ENCODE results near the gene LEO1. TPM values are rescaled to one million over a fixed set of nuclear protein-coding genes. Genes with fewer than 3 reads are reported as not detected.

The LEO1 gene
- total and polyA plus RNA-seq, 10 of the 15 experiments (the other 5 are each of a cell fraction or from before 2014, with no cell fraction given): 13.6 to 50.6 (median 32.4) TPM

DNA sequence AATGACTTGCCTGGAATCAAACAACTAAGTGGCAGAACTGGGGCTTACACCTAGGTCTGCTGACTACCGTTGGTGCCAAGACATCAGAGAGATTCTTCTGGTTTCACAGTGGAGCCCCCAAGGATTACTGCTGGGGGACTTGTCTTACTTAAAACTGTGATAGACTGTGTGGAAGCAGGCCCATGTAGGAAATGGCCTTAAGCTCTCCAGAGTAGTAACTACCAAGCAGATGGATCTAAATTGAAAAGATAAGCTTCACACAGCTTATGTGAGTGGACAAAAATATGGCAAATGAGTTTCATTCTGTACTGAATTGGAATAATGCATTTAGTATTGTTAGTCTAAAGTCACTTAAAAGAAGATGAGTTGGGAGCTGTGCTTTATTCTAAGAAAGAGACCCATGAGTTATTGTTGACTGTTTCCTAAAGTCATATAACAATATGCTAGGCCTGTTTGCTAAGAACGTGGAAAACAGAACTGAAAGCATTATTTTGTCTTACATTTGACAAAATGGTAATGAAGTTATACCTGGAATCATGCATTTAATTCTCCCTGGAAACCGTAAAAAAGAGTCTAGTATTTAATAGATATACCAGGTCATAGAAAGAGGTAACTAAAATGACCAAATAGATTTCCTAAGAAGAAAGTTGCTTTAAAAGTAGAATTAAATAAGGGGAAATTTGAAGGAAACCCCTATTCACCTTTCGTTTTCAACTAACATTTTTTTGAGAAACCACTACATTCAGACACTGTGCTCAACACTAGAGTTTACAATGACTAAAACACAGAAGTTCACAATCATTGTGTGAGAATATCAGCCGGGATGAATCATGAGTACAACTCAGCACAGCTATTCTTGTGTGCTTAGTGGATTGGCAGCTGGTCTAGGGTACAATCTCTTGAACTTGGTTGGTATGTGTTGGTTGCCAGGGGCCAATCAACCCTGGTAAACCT is 34.4 kb upstream of the LEO1 start (continued):
- no peak for TF ChIP-seq WRNIP1 (IDR thresholded peaks at IDR 0.05; ENCODE audit: borderline replicate concordance, low read depth, low read length)
- no peak for TF ChIP-seq NFXL1 (IDR thresholded peaks at IDR 0.05; ENCODE audit: borderline replicate concordance)
- TF ChIP-seq RAD21 (IDR thresholded peaks at IDR 0.05; ENCODE audit: insufficient read depth, low read depth, low read length): no peak
- TF ChIP-seq, protein P1, sequence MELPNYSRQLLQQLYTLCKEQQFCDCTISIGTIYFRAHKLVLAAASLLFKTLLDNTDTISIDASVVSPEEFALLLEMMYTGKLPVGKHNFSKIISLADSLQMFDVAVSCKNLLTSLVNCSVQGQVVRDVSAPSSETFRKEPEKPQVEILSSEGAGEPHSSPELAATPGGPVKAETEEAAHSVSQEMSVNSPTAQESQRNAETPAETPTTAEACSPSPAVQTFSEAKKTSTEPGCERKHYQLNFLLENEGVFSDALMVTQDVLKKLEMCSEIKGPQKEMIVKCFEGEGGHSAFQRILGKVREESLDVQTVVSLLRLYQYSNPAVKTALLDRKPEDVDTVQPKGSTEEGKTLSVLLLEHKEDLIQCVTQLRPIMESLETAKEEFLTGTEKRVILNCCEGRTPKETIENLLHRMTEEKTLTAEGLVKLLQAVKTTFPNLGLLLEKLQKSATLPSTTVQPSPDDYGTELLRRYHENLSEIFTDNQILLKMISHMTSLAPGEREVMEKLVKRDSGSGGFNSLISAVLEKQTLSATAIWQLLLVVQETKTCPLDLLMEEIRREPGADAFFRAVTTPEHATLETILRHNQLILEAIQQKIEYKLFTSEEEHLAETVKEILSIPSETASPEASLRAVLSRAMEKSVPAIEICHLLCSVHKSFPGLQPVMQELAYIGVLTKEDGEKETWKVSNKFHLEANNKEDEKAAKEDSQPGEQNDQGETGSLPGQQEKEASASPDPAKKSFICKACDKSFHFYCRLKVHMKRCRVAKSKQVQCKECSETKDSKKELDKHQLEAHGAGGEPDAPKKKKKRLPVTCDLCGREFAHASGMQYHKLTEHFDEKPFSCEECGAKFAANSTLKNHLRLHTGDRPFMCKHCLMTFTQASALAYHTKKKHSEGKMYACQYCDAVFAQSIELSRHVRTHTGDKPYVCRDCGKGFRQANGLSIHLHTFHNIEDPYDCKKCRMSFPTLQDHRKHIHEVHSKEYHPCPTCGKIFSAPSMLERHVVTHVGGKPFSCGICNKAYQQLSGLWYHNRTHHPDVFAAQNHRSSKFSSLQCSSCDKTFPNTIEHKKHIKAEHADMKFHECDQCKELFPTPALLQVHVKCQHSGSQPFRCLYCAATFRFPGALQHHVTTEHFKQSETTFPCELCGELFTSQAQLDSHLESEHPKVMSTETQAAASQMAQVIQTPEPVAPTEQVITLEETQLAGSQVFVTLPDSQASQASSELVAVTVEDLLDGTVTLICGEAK (IDR thresholded peaks at IDR 0.05; ENCODE audit: borderline replicate concordance): 0 out of 2 replicates have a peak, but pooled peaks have one; percentile 17
- peak; percentile 92 for TF ChIP-seq NFIC (IDR thresholded peaks at IDR 0.05; ENCODE audit: low read depth, low read length)
- TF ChIP-seq ZNF207 (IDR thresholded peaks at IDR 0.05; ENCODE audit: borderline replicate concordance): 0 out of 2 replicates have a peak, but pooled peaks have one; percentile 43
- TF ChIP-seq, protein P2, sequence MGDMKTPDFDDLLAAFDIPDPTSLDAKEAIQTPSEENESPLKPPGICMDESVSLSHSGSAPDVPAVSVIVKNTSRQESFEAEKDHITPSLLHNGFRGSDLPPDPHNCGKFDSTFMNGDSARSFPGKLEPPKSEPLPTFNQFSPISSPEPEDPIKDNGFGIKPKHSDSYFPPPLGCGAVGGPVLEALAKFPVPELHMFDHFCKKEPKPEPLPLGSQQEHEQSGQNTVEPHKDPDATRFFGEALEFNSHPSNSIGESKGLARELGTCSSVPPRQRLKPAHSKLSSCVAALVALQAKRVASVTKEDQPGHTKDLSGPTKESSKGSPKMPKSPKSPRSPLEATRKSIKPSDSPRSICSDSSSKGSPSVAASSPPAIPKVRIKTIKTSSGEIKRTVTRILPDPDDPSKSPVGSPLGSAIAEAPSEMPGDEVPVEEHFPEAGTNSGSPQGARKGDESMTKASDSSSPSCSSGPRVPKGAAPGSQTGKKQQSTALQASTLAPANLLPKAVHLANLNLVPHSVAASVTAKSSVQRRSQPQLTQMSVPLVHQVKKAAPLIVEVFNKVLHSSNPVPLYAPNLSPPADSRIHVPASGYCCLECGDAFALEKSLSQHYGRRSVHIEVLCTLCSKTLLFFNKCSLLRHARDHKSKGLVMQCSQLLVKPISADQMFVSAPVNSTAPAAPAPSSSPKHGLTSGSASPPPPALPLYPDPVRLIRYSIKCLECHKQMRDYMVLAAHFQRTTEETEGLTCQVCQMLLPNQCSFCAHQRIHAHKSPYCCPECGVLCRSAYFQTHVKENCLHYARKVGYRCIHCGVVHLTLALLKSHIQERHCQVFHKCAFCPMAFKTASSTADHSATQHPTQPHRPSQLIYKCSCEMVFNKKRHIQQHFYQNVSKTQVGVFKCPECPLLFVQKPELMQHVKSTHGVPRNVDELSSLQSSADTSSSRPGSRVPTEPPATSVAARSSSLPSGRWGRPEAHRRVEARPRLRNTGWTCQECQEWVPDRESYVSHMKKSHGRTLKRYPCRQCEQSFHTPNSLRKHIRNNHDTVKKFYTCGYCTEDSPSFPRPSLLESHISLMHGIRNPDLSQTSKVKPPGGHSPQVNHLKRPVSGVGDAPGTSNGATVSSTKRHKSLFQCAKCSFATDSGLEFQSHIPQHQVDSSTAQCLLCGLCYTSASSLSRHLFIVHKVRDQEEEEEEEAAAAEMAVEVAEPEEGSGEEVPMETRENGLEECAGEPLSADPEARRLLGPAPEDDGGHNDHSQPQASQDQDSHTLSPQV (IDR thresholded peaks at IDR 0.05): no peak
- TF ChIP-seq ETV6 (conservative IDR thresholded peaks at IDR 0.05 in 1 of 2, IDR thresholded peaks at IDR 0.05 in 1 of 2; ENCODE audit: borderline replicate concordance in 1 of 2, low read depth in 1 of 2): peak in 1 of 2 experiments; percentile 73; a peak in 1 of 4 replicates
- TF ChIP-seq, protein P3, sequence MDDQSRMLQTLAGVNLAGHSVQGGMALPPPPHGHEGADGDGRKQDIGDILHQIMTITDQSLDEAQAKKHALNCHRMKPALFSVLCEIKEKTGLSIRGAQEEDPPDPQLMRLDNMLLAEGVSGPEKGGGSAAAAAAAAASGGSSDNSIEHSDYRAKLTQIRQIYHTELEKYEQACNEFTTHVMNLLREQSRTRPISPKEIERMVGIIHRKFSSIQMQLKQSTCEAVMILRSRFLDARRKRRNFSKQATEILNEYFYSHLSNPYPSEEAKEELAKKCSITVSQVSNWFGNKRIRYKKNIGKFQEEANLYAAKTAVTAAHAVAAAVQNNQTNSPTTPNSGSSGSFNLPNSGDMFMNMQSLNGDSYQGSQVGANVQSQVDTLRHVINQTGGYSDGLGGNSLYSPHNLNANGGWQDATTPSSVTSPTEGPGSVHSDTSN (IDR thresholded peaks at IDR 0.05; ENCODE audit: insufficient replicate concordance, low read depth, low read length): peak; percentile 38
- TF ChIP-seq ESRRA (IDR thresholded peaks at IDR 0.05; ENCODE audit: low read length): no peak
- TF ChIP-seq TCF12 (IDR thresholded peaks at IDR 0.05; ENCODE audit: low read depth, low read length): peak; percentile 88
- TF ChIP-seq HDAC2 (IDR thresholded peaks at IDR 0.05): no peak
- TF ChIP-seq KDM1A (IDR thresholded peaks at IDR 0.05; ENCODE audit: borderline replicate concordance): no peak
- TF ChIP-seq, protein P4, sequence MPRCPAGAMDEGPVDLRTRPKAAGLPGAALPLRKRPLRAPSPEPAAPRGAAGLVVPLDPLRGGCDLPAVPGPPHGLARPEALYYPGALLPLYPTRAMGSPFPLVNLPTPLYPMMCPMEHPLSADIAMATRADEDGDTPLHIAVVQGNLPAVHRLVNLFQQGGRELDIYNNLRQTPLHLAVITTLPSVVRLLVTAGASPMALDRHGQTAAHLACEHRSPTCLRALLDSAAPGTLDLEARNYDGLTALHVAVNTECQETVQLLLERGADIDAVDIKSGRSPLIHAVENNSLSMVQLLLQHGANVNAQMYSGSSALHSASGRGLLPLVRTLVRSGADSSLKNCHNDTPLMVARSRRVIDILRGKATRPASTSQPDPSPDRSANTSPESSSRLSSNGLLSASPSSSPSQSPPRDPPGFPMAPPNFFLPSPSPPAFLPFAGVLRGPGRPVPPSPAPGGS (IDR thresholded peaks at IDR 0.05; ENCODE audit: borderline replicate concordance, insufficient read depth, low read depth, low read length, poor library complexity, severe bottlenecking): peak; percentile 91
- peak; percentile 50 to 73; a peak in 2 of 4 replicates for TF ChIP-seq EP300 (IDR thresholded peaks at IDR 0.05; ENCODE audit: borderline replicate concordance in 1 of 2, control insufficient read depth in 1 of 2, low read depth in 2 of 2, low read length in 2 of 2)
- peak; percentile 60; the same call in 1 of the 2 replicates for TF ChIP-seq TBL1XR1 (IDR thresholded peaks at IDR 0.05; ENCODE audit: low read depth, low read length)
